Umbilical cord (tissue), 2 donors: ENCODE results near the gene EPAS1. TPM values are rescaled to one million over a fixed set of nuclear protein-coding genes. Genes with fewer than 3 reads are reported as not detected.

Source experiments
- DNase-seq: peaks from one replicate; pipeline ENCODE4 v3.0.0-alpha.2; 2015; ENCODE audit warnings: low spot score
- total RNA-seq: library from RNA; depleted of rRNA; stranded (reverse); fragments of >200 nt; gene quantifications from one replicate; pipeline ENCODE4 v1.2.3, GENCODE V29; 2014; ENCODE audit warnings: low replicate concordance; ENCODE audit not compliant: insufficient read depth

EPAS1 gene
- total RNA-seq, 1 donor from 2014 or later: 52.2 TPM

- peak; percentile 86 for DNase-seq
These were observed 42.7 kb downstream of the EPAS1 start for GRCh38 chr2:46339676-46340459.

- DNase-seq: no peak
These were observed 43.7 kb downstream of the EPAS1 start for GRCh38 chr2:46340740-46341420.

GRCh38 chr2:46342566-46343315 is 45.5 kb downstream of the EPAS1 start:
- DNase-seq: peak; percentile 91

GRCh38 chr2:46344706-46345105 is 47.5 kb downstream of the EPAS1 start:
- peak; percentile 97 for DNase-seq

- no peak for DNase-seq
These were observed 48.6 kb downstream of the EPAS1 start for GRCh38 chr2:46345775-46346174.

- DNase-seq: no peak
These were observed 49.5 kb downstream of the EPAS1 start for GRCh38 chr2:46346719-46347118.

- DNase-seq: no peak
These were observed 50.6 kb downstream of the EPAS1 start for GRCh38 chr2:46347648-46348280.

GRCh38 chr2:46349115-46349547 is 51.9 kb downstream of the EPAS1 start:
- DNase-seq: no peak

- DNase-seq: no peak
These were observed 53.0 kb downstream of the EPAS1 start for GRCh38 chr2:46350029-46350689.

- no peak for DNase-seq
These were observed 54.0 kb downstream of the EPAS1 start for GRCh38 chr2:46351098-46351749.

GRCh38 chr2:46351750-46352138 is 54.5 kb downstream of the EPAS1 start:
- DNase-seq: no peak

- DNase-seq: no peak
These were observed 55.4 kb downstream of the EPAS1 start for GRCh38 chr2:46352621-46353020.

- no peak for DNase-seq
These were observed 56.3 kb downstream of the EPAS1 start for GRCh38 chr2:46353509-46353908.

GRCh38 chr2:46355756-46356155 is 58.5 kb downstream of the EPAS1 start:
- no peak for DNase-seq

GRCh38 chr2:46356991-46357390 is 59.8 kb downstream of the EPAS1 start:
- no peak for DNase-seq

- DNase-seq: no peak
These were observed 61.5 kb downstream of the EPAS1 start for GRCh38 chr2:46358713-46359112.

GRCh38 chr2:46360303-46360702 is 63.1 kb downstream of the EPAS1 start:
- no peak for DNase-seq

GRCh38 chr2:46361920-46362666 is 64.9 kb downstream of the EPAS1 start:
- no peak for DNase-seq

- no peak for DNase-seq
These were observed 65.4 kb downstream of the EPAS1 start for GRCh38 chr2:46362667-46363012.

GRCh38 chr2:46363535-46364170 is 66.4 kb downstream of the EPAS1 start:
- DNase-seq: peak; percentile 62
